KOPT-K1 (cell line): Measurements from ENCODE around the gene RFC1.

Source experiments
- H3K27ac ChIP-seq: fragments of 200-600 bp; sonication (generic); 2 replicates; pipeline ENCODE4 v1.5.1; 2016; ENCODE audit warnings: antibody characterized with exemption, mild to moderate bottlenecking, low read depth, low read length; ENCODE audit not compliant: poor library complexity, severe bottlenecking
- H3K36me3 ChIP-seq: fragments of 200-600 bp; sonication (generic); 2 replicates; pipeline ENCODE4 v1.5.1; 2017; ENCODE audit warnings: antibody characterized with exemption, mild to moderate bottlenecking, low read length, moderate library complexity; ENCODE audit not compliant: insufficient read depth
- H3K9me3 ChIP-seq: fragments of 200-600 bp; sonication (generic); 2 replicates; pipeline ENCODE4 v1.5.1; 2017; ENCODE audit warnings: antibody characterized with exemption, low read length, mild to moderate bottlenecking; ENCODE audit not compliant: insufficient read depth, poor library complexity, severe bottlenecking

RFC1 gene

DNA sequence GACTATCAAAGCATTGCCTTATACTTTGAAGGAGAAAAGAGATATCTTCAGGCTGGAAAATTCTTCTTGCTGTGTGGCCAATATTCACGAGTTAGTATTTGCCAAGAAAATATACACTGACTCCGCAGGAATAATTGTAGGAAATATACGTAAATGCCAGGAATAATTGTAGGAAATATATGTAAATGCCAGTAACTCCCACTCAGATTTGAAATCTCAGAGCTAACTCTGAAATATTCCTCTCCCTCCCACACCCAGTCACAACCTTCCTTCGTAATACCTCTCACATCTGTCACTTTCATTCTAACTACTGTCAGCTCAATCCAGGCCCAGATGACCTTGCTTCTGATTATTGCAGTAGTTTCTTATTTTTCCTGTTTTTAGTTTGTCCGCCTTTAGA is 110.3 kb downstream of the RFC1 start:
- H3K36me3 ChIP-seq, result no peaks in the 10 kb centered on the region
- no peak overlapping the region for H3K27ac ChIP-seq
- no peaks in the 10 kb centered on the region for H3K9me3 ChIP-seq

DNA sequence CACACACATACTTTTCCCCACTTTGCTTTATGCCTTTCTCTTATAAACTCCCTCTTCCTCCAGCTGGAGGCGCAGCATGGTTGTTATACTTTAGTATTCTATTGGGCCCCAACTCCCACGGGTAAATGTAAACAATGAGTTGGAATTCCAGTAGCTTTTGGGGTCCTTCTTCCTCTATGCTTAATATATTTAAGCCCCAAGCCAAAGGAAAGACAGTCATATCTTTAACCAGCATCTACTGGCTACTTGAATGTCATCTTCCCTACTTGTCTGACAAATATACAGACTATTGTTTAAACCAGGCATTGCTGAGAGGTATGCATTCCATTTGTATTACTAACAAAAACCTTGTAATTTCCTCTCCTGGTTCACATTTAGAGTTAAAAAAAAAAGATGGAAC is 110.9 kb downstream of the RFC1 start:
- Histone ChIP-seq H3K36me3 (no peaks in the 10 kb centered on the region), H3K27ac (no peak overlapping the region), H3K9me3 (no peaks in the 10 kb centered on the region)

DNA sequence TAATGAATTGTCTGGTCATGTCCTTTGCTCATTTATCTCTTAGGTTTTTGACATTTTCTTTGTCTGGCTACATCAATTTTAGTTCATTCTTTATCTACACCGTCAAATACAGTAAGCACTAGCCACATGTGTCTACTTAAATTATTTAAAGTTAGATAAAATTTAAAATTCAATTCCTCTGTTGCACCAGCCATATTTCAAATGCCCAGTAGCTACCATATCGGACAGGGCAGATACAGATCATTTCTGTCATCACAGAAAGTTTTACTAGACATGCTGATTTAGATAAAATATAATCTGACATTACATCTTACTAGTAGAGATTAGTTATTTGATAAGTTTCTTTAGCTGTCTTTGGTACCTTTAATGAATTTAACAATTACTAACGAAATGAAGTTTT is 122.7 kb downstream of the RFC1 start:
- Histone ChIP-seq H3K36me3 (no peaks in the 10 kb centered on the region), H3K27ac (no peak overlapping the region), H3K9me3 (no peaks in the 10 kb centered on the region)
